ENCODE data around the gene OR6N1.

DNA sequence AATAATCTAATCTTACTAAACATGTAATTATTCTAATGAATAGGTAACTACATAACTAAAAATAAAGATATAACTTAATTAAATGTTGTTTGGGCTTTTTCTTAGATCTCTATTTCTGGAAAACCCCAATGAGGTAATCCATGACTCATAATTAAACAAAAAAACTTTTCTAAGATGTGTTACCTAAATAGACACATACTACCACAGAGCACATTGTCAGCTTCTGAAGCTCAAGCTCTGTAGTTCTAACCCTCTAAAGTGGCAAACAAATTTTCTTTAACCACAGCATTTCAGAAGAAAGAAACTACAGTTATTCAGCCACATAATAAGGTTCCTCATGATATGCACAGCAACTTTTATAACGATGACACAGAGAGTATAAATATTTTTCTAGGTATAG is 55.7 kb downstream of the OR6N1 start:
- no peak for TF ChIP-seq CTCF (IDR thresholded peaks at IDR 0.05)
- TF ChIP-seq POLR2A (IDR thresholded peaks at IDR 0.05) = no peak

Measured in testis (tissue), 2 donors.